Right forelimb (tissue), 1 donor: ENCODE data around the gene SBF2.
"Not testable (repeated sequence)": the region's sequence is repeated elsewhere in the genome, so short reads cannot be mapped to it uniquely, and the experiment has no call there.

Source experiments
- DNase-seq: peaks from one replicate; pipeline ENCODE4 v3.0.0-alpha.2; 2018

The SBF2 gene

DNA sequence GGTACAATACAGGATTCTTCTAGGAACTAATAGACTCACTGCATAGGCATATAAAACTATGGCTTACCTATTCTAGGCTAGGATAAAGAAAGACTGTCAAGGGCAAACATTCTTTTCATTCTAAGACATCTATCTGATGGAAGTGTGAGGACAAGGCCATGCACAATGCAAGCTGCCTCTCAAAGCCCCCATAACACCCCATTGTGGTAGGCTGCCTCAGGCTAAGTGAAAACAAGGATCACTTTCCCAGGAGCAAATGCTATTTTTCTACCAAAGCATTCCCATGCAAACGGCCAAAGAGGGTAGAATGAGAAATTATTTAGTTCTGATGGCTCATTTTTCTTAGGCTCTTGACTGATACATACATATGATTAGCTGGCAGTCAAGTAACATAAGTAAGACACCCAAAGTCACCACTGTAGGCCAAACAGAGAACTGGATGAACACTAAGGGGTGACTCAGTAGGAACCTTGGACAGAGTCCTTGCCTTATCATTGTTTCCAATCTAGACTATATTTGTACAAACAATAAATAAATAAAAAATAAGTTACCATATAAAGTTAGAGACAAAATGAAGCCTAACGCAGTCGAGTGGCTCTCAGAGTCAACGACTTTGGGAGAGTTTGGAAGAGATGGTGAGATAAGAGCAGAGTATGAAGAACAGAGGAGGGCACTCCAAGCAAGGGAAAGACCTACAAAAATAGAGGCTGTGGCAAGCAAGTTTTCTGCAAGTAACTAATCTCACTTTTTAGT is 303.6 kb downstream of the SBF2 start:
- DNase-seq: no peak

DNA sequence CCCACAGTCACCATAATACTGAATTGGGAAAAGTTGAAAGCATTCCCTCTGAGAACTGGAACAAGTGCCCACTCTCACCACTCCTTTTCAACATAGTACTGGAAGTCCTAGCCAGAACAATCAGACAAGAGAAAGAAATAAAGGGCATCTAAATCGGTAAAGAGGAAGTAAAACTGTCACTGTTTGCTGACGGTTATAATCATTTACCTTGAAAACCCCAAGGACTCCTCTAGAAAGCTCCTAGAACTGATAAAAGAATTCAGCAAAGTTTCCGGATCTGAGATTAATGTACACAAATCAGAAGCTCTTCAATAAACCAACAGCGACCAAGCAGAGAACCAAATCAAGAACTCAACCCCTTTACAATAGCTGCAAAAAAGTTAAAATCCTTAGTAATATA is 306.7 kb downstream of the SBF2 start:
- DNase-seq: not testable (repeated sequence)

DNA sequence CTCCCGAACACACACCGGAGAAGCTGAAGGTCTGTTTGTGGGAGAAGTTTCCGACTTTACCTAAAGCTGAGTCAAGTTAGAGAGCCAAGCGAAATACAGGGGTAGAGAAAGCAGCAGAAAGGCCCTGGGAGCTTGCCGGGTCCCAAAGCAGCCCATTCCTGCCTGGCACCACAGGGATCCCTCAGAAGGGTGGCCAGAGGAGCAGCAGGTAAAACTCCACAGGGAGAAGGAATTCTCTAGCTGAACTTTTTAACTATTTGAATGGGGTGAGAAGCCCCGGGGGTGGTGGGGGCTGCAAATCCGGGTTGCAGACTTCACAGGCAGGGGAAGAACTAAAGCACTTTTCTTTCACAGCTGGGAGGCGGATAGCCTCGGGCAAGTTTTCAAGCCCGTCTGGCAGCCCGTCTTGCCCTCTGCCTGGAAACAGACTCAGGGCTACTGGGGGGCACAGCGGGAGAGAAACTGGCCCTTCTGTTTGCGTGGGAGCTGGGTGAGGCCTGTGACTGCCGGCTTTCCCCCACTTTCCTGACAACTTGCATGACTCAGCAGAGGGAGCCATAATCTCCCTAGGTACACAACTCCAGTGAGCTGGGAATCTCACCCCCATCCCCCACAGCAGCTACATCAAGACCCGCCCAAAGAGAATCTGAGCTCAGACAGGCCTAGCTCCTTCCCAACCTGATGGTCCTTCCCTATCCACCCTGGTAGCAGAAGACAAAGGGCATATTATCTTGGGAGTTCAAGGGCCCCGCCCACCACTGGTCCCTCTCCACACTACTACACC is 311.0 kb downstream of the SBF2 start:
- no peak for DNase-seq

- DNase-seq: no peak
These were observed 311.8 kb downstream of the SBF2 start for GRCh38 chr11:9982127-9982795.

GRCh38 chr11:9980931-9981330 is 313.1 kb downstream of the SBF2 start:
- DNase-seq: no peak

GRCh38 chr11:9977554-9977953 is 316.5 kb downstream of the SBF2 start:
- no peak for DNase-seq

GRCh38 chr11:9974375-9974774 is 319.6 kb downstream of the SBF2 start:
- DNase-seq: no peak

DNA sequence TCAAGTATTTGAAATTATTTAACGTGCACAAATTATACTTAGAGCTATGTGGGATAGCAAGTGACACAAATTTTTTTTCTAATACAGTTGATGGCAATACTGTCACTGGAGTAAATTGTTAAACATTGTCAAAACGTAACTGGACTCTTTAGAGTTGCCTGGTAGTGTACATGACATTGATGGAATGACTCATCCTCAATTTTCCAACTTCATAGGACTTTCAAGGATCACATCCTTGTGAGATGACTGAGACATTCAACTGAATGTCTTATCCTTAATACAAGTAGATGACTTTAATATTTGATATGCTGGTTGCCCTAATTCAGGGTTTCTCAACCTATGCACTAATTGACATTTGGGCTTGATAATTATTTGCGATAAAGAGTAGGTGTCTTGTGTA is 320.1 kb downstream of the SBF2 start:
- DNase-seq: no peak

DNA sequence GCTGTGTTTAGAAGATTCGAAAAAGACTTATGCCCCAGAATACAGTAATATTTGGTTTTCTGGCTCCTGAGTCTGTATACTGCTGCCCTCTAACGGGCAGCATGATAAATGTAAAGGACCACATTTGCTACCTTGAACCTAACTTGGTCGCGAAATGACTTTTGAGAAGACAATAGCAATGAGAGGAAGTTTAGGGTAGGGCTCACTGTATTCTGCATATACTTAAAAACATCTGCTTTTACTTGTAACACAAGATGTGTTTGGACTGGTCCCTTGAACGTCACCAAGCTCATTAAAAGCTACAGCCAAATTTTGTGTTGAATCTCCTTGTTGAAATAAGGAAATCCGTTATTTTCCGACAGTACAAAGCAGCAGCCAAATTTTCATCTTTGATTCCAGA is 321.0 kb downstream of the SBF2 start:
- DNase-seq: no peak

GRCh38 chr11:9971894-9972293 is 322.1 kb downstream of the SBF2 start:
- DNase-seq: no peak

GRCh38 chr11:9969068-9969467 is 325.0 kb downstream of the SBF2 start:
- DNase-seq: no peak

GRCh38 chr11:9962722-9963121 is 331.3 kb downstream of the SBF2 start:
- DNase-seq: no peak

DNA sequence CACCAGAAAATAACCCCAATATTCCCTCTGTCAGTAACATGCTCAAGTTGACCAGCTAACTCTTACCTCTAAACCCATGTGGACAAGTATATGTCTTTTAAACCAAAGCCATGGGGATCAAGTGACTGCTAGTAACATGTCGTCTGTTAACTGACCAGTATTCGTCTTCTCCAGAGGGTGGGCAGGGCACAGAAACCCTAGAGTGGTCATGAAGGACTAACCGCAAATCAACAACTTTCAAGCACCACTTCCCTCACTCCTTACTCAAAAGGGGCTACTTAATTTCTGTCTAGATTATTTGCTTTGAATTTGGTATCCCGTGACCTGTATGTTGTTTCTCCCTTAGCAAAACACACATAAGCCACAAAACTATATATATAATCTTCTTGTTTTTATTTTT is 336.9 kb downstream of the SBF2 start:
- no peak for DNase-seq

GRCh38 chr11:9956483-9956882 is 337.5 kb downstream of the SBF2 start:
- no peak for DNase-seq

DNA sequence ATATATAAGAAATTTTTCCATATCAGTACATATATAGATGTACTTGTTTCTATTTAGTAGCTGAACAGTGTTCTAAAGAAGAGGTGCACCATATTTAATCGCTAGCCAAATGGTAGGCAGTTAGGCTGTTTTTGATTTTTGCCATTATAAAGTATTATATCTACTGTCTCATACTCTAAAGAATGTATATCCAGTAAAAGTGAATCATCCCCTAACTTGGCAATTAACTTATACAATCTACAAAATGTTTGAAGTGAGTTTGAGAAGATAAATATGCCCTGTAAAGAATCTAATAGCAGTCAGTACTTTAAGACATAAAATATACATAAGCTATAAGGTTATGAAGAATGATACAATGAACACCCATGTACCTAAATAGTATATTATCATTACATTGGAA is 338.6 kb downstream of the SBF2 start:
- DNase-seq: no peak

DNA sequence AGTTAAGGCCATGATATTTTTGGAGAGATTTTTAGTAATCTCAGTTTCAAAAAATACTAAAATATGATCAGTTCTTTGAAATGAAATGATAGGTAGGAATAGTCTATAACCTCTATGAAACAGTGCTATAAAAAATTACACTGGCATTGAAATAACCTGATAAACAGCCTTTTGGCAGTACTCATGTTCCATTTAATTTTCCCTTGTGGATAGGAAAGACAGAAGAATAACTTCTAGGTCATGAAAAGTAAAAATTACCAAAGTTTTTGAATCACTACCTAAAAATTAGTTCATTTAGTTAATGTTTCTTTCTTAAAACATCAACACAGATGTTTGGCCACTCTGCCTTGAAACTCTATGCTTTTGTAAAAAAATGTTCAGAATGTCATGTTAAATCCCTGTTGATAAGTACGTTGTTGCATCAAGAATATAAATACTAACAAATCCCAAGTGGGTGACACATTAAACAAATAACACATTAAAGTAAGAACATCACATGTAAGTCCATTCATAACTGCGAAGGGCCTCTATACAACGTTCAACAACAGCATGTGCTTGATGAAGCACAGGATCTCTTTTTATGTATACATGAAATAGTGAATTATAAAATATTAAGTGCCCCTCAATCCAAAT is 339.9 kb downstream of the SBF2 start:
- DNase-seq: no peak

DNA sequence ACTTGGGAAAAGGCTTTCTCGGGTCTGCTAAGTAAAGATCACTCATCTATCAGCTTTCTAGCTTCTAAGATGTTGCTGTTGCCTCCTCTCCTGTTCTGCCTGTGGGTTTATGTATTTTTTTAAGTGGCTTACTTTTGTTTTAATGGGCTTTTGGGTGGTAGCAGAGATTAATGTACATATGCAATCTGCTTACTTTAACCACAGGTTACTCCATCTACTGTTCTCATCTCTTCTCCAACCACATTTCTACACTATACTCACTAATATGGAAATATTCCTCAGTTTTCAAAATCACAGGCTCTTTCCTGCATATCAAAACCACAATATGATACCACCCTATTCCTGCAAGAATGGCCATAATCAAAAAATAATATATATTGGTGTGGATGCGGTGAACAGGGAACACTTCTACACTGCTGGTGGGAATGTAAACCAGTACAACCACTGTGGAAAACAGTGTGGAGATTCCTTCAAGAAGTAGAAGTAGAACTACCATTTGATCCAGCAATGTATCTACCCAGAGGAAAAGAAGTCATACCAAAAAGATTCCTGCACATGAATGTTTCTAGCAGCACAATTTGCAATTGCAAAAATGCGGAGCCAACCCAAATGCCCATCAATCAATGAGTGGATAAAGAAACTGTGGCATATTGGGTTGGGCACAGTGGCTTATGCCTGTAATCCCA is 341.4 kb downstream of the SBF2 start:
- no peak for DNase-seq

DNA sequence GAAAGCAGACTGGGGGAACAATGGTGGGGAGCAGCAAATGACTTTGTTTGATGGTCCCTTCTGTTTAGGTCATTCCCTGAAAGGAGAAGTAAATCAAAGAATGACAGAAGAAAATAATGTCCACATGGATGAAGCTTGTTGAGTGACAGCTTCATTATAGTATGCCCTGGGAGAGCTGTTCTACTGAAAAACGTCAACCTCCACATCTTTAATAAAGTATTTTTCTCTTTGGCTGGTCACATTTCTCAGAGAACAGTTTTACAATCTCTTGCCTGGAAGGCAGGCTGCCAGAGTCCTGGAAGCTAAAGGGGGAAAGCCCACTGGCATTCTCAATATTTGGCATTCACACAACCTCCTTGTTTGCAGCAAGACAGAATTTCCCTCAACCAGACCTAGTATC is 342.2 kb downstream of the SBF2 start:
- DNase-seq: no peak

- no peak for DNase-seq
These were observed 343.6 kb downstream of the SBF2 start for GRCh38 chr11:9950462-9950861.

GRCh38 chr11:9947231-9947864 is 346.7 kb downstream of the SBF2 start:
- no peak for DNase-seq

DNA sequence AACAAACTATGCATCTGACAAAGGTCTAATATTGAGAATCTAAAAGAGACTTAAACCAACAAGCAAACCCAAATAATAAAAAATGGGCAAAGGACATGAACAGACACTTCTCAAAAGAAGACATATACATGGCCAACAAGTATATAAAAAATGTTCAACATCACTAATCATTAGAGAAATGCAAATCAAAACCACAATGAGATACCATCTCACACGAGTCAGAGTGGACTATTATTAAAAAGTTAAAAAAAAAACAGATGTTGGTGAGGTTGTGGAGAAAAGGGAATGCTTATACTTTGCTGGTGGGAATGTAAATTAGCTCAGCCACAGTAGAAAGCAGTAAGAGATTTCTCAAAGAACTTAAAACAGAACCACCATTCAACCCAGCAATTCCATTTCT is 348.3 kb downstream of the SBF2 start:
- not testable (repeated sequence) for DNase-seq

- DNase-seq: no peak
These were observed 350.5 kb downstream of the SBF2 start for GRCh38 chr11:9943386-9944110.
